NB4 (cell line): ENCODE data around the gene LSG1.

Experiments used
- DNase-seq: peaks from one replicate; pipeline ENCODE4 v3.0.0; 2010; ENCODE audit warnings: low read depth
- H3K4me3 ChIP-seq: one replicate; pipeline ENCODE4 v1.5.1; 2011; ENCODE audit warnings: mild to moderate bottlenecking, low read depth, low read length, moderate library complexity
- CTCF ChIP-seq: IDR thresholded peaks from one replicate; pipeline ENCODE4 v1.5.1; 2012; ENCODE audit warnings: low read depth, low read length
- MAX ChIP-seq: IDR thresholded peaks from 2 replicates; pipeline ENCODE4 v1.6.1; 2011; ENCODE audit warnings: low read depth, low read length
- MYC ChIP-seq: IDR thresholded peaks from 2 replicates; pipeline ENCODE4 v1.6.1; 2011; ENCODE audit warnings: low read depth, low read length
- POLR2A ChIP-seq: IDR thresholded peaks from 2 replicates; pipeline ENCODE4 v1.6.1; 2011; ENCODE audit warnings: mild to moderate bottlenecking; ENCODE audit not compliant: insufficient read length; ENCODE audit errors: extremely low read depth

The LSG1 gene

DNA sequence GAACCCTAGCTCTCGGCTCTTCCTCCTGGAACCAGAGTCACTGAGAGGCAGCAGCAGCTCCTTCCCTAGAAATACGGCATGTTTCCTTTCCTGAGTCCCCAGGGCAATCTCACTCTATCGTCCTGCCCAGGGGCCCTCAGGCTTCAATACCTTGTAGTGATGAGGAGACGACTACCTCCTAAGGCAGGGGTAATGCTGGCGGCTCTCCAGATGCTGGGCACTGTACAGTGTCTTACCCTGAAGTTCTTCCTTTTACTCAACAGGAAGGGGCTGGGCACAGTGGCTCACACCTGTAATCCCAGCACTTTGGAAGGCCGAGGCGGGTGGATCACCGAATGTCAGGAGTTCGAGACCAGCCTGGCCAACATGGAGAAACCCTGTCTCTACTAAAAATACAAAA lies 52.2 kb downstream of the LSG1 start:
- no peak overlapping the region for H3K4me3 ChIP-seq
- no peak for DNase-seq
- TF ChIP-seq CTCF (no peak), MYC (no peak), POLR2A (no peak), MAX (no peak)

DNA sequence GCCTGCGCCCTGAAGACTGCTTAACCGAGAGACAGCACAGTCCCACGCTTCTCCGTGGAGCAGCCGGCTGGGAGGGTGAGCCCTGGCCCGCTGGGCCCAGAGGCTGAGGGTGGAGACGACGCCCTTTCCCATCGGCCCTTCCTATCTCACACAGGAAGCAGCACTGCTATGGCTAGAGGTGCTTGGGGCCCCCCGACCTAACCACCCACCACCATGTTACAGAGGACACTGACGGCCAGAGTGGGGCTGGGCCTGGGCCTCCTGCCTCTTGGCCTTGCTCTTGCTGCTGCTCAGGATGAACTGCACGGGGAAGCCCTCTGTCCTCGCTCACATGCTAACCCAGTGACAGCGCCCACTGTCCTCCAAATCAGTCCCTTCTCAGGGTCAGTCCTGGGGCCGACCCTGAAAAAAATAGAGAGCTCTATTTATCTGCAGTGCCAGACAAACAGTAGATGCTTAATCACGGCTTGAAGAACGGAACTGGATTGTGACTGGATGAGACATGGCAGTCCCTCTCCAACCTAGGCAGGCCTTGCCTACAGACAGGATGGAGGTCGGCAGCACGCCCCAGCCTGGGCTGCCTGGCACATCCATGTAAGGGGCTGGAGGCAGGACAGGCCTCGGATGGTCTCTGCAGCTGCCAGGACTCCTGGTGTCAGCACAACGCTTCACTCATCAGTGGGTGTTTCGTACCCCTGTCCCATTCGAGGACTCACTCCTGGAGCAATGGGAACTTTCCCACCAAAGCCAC lies 53.0 kb downstream of the LSG1 start:
- TF ChIP-seq CTCF (no peak), POLR2A (no peak), MYC (no peak)
- H3K4me3 ChIP-seq = no peak overlapping the region
- DNase-seq = no peak

DNA sequence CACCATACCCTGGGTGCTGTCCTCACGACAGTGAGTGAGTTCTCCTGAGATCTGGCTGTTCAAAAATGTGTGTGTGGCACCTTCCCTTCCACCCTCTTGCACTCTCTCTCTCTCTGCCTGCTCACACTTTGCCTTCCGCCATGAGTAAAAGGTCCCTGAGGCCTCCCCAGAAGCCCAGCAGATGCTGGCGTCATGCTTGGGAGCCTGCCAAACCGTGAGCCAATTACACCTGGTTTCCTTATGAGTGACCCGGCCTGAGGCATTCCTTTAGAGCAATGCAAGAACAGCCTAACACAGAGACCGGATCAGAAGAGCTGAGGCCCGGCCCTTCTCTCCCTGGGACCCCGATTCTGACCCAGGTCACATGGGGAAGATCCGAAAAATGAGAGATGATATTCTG lies 54.2 kb downstream of the LSG1 start:
- TF ChIP-seq MAX (no peak), POLR2A (no peak), CTCF (no peak), MYC (no peak)
- DNase-seq = no peak
- H3K4me3 ChIP-seq = no peak overlapping the region

DNA sequence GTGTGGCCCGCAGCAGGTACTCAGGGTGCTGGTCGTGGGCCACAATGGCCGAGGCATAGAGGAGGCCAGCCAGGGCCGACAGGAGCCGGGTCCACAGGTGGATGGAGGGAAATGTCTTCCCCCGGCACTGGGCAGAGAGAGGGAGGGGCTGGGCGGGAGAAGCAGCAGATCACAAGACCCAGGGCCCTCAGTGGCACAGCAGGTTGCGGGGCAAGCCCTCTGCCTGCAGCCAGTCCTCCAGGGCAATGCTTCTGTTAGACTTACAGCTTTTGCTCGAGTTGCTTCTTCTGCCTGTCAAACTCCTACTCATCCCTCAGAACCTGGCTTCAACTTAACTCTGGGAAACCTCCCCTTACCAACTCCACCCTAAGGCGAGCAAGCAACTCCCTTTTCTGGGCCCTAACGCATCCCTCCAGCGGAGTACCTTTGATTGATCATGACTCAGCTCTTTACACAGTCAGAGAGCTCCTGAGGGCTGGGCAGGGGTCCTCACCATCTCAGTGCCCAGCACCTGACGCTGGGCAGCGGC lies 54.8 kb downstream of the LSG1 start:
- no peak for DNase-seq
- no peak overlapping the region for H3K4me3 ChIP-seq
- no peak for TF ChIP-seq POLR2A
- TF ChIP-seq CTCF = no peak
- no peak for TF ChIP-seq MAX
- TF ChIP-seq MYC = no peak

DNA sequence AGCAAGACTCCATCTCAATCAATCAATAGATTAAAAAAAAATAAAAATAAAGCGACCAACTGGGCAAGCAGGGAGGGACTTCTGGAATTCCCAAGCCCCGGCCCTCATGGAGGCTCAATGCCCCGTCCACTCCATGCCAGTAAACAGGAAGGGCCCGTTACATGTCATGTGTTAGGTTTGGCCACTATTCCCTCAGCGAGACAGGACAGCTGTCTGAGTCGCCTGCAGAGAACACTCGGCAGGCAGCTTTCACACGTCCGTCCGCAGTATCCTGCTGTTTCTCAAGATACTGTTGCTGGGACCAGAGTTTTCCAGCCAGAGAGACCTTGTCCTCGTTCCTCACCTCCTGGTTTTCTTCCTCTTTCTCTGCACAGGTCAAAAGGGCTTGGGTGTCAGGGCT lies 56.8 kb downstream of the LSG1 start:
- H3K4me3 ChIP-seq = no peak overlapping the region
- no peak for DNase-seq
- TF ChIP-seq CTCF (no peak), MAX (no peak), POLR2A (no peak), MYC (no peak)

DNA sequence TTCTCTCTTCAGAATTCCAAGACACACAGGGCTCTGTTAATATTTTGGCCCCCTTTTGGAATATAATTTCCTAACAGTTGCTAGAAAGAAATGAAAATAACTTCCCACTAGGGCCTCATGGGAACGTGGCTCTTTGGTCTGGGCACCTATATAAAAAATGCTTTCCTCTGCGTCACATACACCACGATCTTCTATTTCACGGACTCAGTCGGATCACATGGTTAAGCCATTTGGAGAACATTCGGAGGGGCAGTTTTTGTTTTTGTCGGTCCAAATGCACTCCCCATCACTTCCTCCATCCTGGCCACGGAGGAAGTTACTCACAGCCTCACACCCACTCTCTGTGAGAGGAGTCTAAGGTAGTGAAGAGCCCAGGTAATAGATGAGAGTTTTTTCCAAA lies 59.8 kb downstream of the LSG1 start:
- TF ChIP-seq MAX (no peak), POLR2A (no peak), MYC (no peak), CTCF (no peak)
- no peak for DNase-seq
- no peak overlapping the region for H3K4me3 ChIP-seq
